Pancreas (tissue), 10 donors: ENCODE results near the gene JAKMIP1. TPM values are rescaled to one million over a fixed set of nuclear protein-coding genes. Genes with fewer than 3 reads are reported as not detected.

ENCODE experiments used
- ATAC-seq, 4 donors: fragments of 200-7000 bp; cut with Tn5 transposase; one replicate each; pipeline versions ENCODE4 v1.8.0 to v1.9.1; 2020; ENCODE audit warnings: mild to moderate bottlenecking in 4 of 4, moderate library complexity in 4 of 4
- DNase-seq, 6 donors: peaks; one replicate each; pipeline ENCODE4 v3.0.0-alpha.2; 2020
- FAIRE-seq: peaks from 2 replicates; lab custom pipeline; 2012; peaks lifted over from hg19 to GRCh38; lab: Jason Lieb, UNC
- H3K27ac ChIP-seq, 4 donors: fragments of 200-600 bp; sonication (generic); 1 replicate in 3 of 4; 2 replicates in 1 of 4; pipeline versions ENCODE4 v1.5.0 to v1.8.0; 2020
- H3K27me3 ChIP-seq, 4 donors: fragments of 200-600 bp; one replicate each; pipeline ENCODE4 v1.8.0; 2021
- H3K36me3 ChIP-seq, 3 donors: fragments of 200-600 bp; sonication (generic) in 1 of 3; one replicate each; pipeline versions ENCODE4 v1.5.0 to v1.8.0; 2020 to 2021
- H3K4me1 ChIP-seq, 3 donors: fragments of 200-600 bp; one replicate each; pipeline ENCODE4 v1.8.0; 2021
- H3K4me3 ChIP-seq, 4 donors: fragments of 200-600 bp; sonication (generic) in 2 of 4; one replicate each; pipeline versions ENCODE4 v1.5.0 to v1.8.0; 2020 to 2021
- H3K9me3 ChIP-seq, 4 donors: fragments of 200-600 bp; one replicate each; pipeline ENCODE4 v1.8.0; 2021
- CTCF ChIP-seq, 4 donors: fragments of 200-600 bp; sonication (generic) in 3 of 4; IDR thresholded peaks; one replicate each; pipeline versions ENCODE4 v1.5.0 to v1.8.0; 2021; ENCODE audit warnings: antibody characterized with exemption in 4 of 4
- WGBS, 2 donors: extraction: QIAGEN DNeasy Blood & Tissue Kit; methylation state at CpG; one replicate each; pipeline ENCODE4 v1.1.7; 2013; 5-methylcytosine and 5-hydroxymethylcytosine counted together
- intact Hi-C, 3 donors: fragments of 100-400 bp; cut with DNase I; formaldehyde crosslinking; loops; one replicate each; pipeline versions ENCODE4 v1.11.1 to v1.14.2; 2022
- polyA plus RNA-seq, 2 donors: library from polyadenylated mRNA; stranded (reverse); fragments of 200-250 nt; gene quantifications; one replicate each; pipeline ENCODE4 v1.2.3, GENCODE V29; 2013
- total RNA-seq, 6 donors: library from RNA; stranded (reverse); fragmentation: NEBNext Ultra II Directional in 4 of 6; extraction: Animal tissue kit (Norgen Biotek cat#: 25700) in 4 of 6; gene quantifications; one replicate each; pipeline versions ENCODE4 v1.2.1 to v1.2.4, GENCODE V29; 2021 to 2023
- donor health status: healthy with polysubstance abuse.
- donor health status: DM: no; HTN: no; CAD: no; lungs with moderate emphysema.
- donor health status: DM: no; HTN: no; CAD: no.
- donor health status: control.
- donor health status: control.
- donor health status: Bipolar disorder and iron deficiency.
- donor health status: DM: yes; HTN: yes; CAD: no.
- donor health status: DM: no; HTN: no; CAD: no.
- donor health status: DM: no; HTN: no; CAD: no.
- donor health status: DM: yes; HTN: yes; CAD: no.

JAKMIP1 gene
- total and polyA plus RNA-seq, 8 donors, result 0.16 to 4.3 (median 0.59) TPM

- Histone ChIP-seq H3K27ac (no peak overlapping the region), H3K27me3 (no peaks in the 10 kb centered on the region), H3K9me3 (no peaks in the 10 kb centered on the region), H3K36me3 (no peaks in the 10 kb centered on the region), H3K4me3 (no peak overlapping the region), H3K4me1 (no peaks in the 10 kb centered on the region)
- intact Hi-C loops, result no loop called here
- FAIRE-seq (no peak), DNase-seq (peak in 2 of 6 donors; percentile 36 to 39), ATAC-seq (no peak)
- WGBS, 2 donors, result 38 to 42% methylated on average over 8 to 9 of the region's 9 CpGs
- TF ChIP-seq CTCF (IDR thresholded peaks at IDR 0.05), result no peak
These were observed 22.7 kb downstream of the JAKMIP1 start for GRCh38 chr4:6177587-6178197.

- DNase-seq, result peak in 2 of 6 donors; percentile 6 to 17
These were observed 24.9 kb downstream of the JAKMIP1 start for GRCh38 chr4:6175426-6175825.

GRCh38 chr4:6172927-6173200 lies 27.5 kb downstream of the JAKMIP1 start:
- 42 to 53% methylated on average over 3 of the region's 3 CpGs for WGBS, 2 donors
- TF ChIP-seq CTCF (IDR thresholded peaks at IDR 0.05), result no peak
- H3K9me3 ChIP-seq, result no peaks in the 10 kb centered on the region
- intact Hi-C loops, result no loop called here
- H3K36me3 ChIP-seq, result no peaks in the 10 kb centered on the region
- no peak overlapping the region for H3K27ac ChIP-seq
- FAIRE-seq (no peak), ATAC-seq (no peak), DNase-seq (no peak)
- H3K27me3 ChIP-seq, result no peaks in the 10 kb centered on the region
- no peaks in the 10 kb centered on the region for H3K4me1 ChIP-seq
- no peak overlapping the region for H3K4me3 ChIP-seq

More at GRCh38 chr4:6175426-6175825, 24.9 kb downstream of the JAKMIP1 start:
- Histone ChIP-seq H3K27ac (no peak overlapping the region), H3K4me3 (no peak overlapping the region), H3K9me3 (no peaks in the 10 kb centered on the region), H3K27me3 (no peaks in the 10 kb centered on the region), H3K4me1 (no peaks in the 10 kb centered on the region), H3K36me3 (no peaks in the 10 kb centered on the region)
- 67 to 76% methylated on average over 5 of the region's 5 CpGs for WGBS, 2 donors
- no peak for TF ChIP-seq CTCF (IDR thresholded peaks at IDR 0.05)
- intact Hi-C loops, result no loop called here
- FAIRE-seq, result no peak
- no peak for ATAC-seq

GRCh38 chr4:6172093-6172926 lies 28.0 kb downstream of the JAKMIP1 start:
- H3K9me3 ChIP-seq, result no peaks in the 10 kb centered on the region
- no peak overlapping the region for H3K27ac ChIP-seq
- no peaks in the 10 kb centered on the region for H3K27me3 ChIP-seq
- DNase-seq, result peak in 2 of 6 donors; percentile 18 to 30
- no peaks in the 10 kb centered on the region for H3K4me1 ChIP-seq
- no peak for ATAC-seq
- H3K36me3 ChIP-seq, result no peaks in the 10 kb centered on the region
- 40 to 46% methylated on average over 9 of the region's 9 CpGs for WGBS, 2 donors
- no peak overlapping the region for H3K4me3 ChIP-seq
- TF ChIP-seq CTCF (IDR thresholded peaks at IDR 0.05), result no peak
- FAIRE-seq, result no peak
- intact Hi-C loops, result no loop called here

GRCh38 chr4:6169239-6169638 lies 31.1 kb downstream of the JAKMIP1 start:
- FAIRE-seq, result no peak

More at GRCh38 chr4:6169239-6169638, 31.1 kb downstream of the JAKMIP1 start:
- no peak overlapping the region for H3K27ac ChIP-seq
- H3K4me1 ChIP-seq, result no peaks in the 10 kb centered on the region
- no peak overlapping the region for H3K4me3 ChIP-seq
- no peak for ATAC-seq
- no peak for TF ChIP-seq CTCF (IDR thresholded peaks at IDR 0.05)
- 68 to 74% methylated on average over 4 of the region's 4 CpGs for WGBS, 2 donors
- H3K9me3 ChIP-seq, result no peaks in the 10 kb centered on the region
- peak in 1 of 6 donors; percentile 30 for DNase-seq
- intact Hi-C loops, result no loop called here
- no peaks in the 10 kb centered on the region for H3K36me3 ChIP-seq
- no peaks in the 10 kb centered on the region for H3K27me3 ChIP-seq
